ENCODE results near the gene SNRK.
A peak's percentile ranks its signal among the peaks of the same experiment; 100 is the strongest.

The SNRK gene

GRCh38 chr3:43290956-43291355, 4.6 kb downstream of the SNRK start:
- no peak overlapping the region for H3K4me3 ChIP-seq (ENCODE audit: low read length)
- TF ChIP-seq, protein P1, sequence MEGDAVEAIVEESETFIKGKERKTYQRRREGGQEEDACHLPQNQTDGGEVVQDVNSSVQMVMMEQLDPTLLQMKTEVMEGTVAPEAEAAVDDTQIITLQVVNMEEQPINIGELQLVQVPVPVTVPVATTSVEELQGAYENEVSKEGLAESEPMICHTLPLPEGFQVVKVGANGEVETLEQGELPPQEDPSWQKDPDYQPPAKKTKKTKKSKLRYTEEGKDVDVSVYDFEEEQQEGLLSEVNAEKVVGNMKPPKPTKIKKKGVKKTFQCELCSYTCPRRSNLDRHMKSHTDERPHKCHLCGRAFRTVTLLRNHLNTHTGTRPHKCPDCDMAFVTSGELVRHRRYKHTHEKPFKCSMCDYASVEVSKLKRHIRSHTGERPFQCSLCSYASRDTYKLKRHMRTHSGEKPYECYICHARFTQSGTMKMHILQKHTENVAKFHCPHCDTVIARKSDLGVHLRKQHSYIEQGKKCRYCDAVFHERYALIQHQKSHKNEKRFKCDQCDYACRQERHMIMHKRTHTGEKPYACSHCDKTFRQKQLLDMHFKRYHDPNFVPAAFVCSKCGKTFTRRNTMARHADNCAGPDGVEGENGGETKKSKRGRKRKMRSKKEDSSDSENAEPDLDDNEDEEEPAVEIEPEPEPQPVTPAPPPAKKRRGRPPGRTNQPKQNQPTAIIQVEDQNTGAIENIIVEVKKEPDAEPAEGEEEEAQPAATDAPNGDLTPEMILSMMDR (conservative IDR thresholded peaks at IDR 0.05; ENCODE audit: low read length): no peak
- DNase-seq (ENCODE audit: low read depth): no peak

GRCh38 chr3:43291546-43291945, 5.2 kb downstream of the SNRK start:
- TF ChIP-seq, protein P1 (conservative IDR thresholded peaks at IDR 0.05; ENCODE audit: low read length): no peak
- DNase-seq (ENCODE audit: low read depth): peak; percentile 55

GRCh38 chr3:43294975-43295374, 8.6 kb downstream of the SNRK start:
- peak; percentile 46 for DNase-seq (ENCODE audit: low read depth)
- TF ChIP-seq, protein P1 (conservative IDR thresholded peaks at IDR 0.05; ENCODE audit: low read length): no peak
- H3K4me3 ChIP-seq (ENCODE audit: low read length): no peak overlapping the region

More at GRCh38 chr3:43291546-43291945, 5.2 kb downstream of the SNRK start:
- H3K4me3 ChIP-seq (ENCODE audit: low read length): no peak overlapping the region

GRCh38 chr3:43296565-43296964, 10.2 kb downstream of the SNRK start:
- no peak overlapping the region for H3K4me3 ChIP-seq (ENCODE audit: low read length)

GRCh38 chr3:43298292-43298691, 12.0 kb downstream of the SNRK start:
- H3K4me3 ChIP-seq (ENCODE audit: low read length): no peak overlapping the region
- no peak for DNase-seq (ENCODE audit: low read depth)
- TF ChIP-seq, protein P1 (conservative IDR thresholded peaks at IDR 0.05; ENCODE audit: low read length): no peak

More at GRCh38 chr3:43296565-43296964, 10.2 kb downstream of the SNRK start:
- TF ChIP-seq, protein P1 (conservative IDR thresholded peaks at IDR 0.05; ENCODE audit: low read length): no peak
- DNase-seq (ENCODE audit: low read depth): peak; percentile 28

DNA sequence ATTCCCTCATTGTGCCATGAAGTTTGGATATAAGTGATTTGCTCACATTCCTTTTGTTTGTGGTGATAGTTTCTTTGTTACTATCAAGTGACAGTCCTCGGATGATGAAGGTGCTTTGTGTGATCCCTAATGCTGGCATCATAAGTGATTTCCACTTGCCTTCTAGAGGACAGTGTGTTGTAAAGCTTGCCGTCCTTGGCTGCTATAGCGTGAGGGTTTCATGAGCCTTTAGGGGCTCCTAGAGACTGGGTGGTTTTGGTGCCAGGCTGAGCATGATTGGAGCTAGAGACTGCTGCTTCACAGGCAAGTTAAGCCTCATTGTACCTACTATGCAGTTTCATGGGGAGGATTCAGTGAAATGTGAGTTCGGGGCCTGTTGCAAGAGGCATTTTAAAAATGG, 12.4 kb downstream of the SNRK start:
- DNase-seq (ENCODE audit: low read depth): no peak
- H3K4me3 ChIP-seq (ENCODE audit: low read length): no peak overlapping the region
- TF ChIP-seq, protein P1 (conservative IDR thresholded peaks at IDR 0.05; ENCODE audit: low read length): no peak

DNA sequence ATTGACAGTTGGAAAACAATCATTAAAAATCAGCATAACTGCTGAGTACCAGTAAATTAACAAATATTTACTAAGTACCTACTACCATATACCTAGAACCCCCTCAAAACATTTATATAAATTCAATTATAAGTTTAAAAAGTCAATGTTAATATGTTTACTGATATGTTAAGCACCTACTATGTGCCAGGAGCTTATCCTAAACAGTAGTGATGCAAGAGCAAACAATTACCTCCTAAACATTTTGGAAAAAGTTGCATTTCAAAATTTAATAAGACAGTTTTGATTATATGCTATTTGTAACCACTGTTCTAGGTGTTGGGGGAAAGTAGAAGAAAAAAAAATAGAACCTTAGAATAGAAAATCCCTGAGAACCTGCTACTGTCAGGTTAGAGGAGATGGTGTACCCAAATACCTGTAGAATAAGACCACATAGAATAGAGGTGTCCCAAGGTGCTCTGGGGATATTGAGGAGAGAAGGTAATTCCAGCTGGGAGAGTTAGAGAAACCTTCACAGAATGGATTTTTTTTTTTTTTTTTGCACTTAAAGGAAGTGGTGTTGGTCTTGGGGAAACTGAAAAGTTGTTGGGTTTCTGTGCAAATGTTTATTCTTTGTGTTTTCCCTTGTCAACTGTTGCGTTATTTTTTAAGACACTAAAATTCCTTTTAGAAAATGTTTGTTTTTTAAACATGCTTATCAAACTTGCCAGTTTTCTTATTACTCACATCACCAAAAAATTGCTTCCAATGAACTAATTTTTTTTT, 16.0 kb downstream of the SNRK start:
- H3K4me3 ChIP-seq (ENCODE audit: low read length): no peak overlapping the region
- TF ChIP-seq, protein P1 (conservative IDR thresholded peaks at IDR 0.05; ENCODE audit: low read length): no peak
- no peak for DNase-seq (ENCODE audit: low read depth)

All from AG10803 (cell line).